T-helper 2 cell treated with Interferon-gamma antibody and Interleukin-4, amounts not matched to agents 5 μg/mL and 100 μg/mL, for 36 hours (primary cell): ENCODE measurements around the gene JAM3.

Source experiments
- DNase-seq: peaks from one replicate; pipeline ENCODE4 v3.0.0; 2021; ENCODE audit warnings: low spot score
- H3K27ac Mint-ChIP-seq: one replicate; pipeline ENCODE4 v1.8.0; 2021; ENCODE audit warnings: mild to moderate bottlenecking, mixed read lengths
- H3K27me3 Mint-ChIP-seq: one replicate; pipeline ENCODE4 v1.8.0; 2021; ENCODE audit warnings: low read depth, mixed read lengths
- H3K36me3 Mint-ChIP-seq: one replicate; pipeline ENCODE4 v1.8.0; 2021; ENCODE audit warnings: low read depth, mixed read lengths
- H3K4me1 Mint-ChIP-seq: one replicate; pipeline ENCODE4 v1.8.0; 2021; ENCODE audit warnings: low read depth, mixed read lengths
- H3K4me3 Mint-ChIP-seq: one replicate; pipeline ENCODE4 v1.8.0; 2022; ENCODE audit warnings: mild to moderate bottlenecking, moderate library complexity, mixed read lengths
- H3K9me3 Mint-ChIP-seq: one replicate; pipeline ENCODE4 v1.8.0; 2021; ENCODE audit warnings: mixed read lengths

Gene JAM3

DNA sequence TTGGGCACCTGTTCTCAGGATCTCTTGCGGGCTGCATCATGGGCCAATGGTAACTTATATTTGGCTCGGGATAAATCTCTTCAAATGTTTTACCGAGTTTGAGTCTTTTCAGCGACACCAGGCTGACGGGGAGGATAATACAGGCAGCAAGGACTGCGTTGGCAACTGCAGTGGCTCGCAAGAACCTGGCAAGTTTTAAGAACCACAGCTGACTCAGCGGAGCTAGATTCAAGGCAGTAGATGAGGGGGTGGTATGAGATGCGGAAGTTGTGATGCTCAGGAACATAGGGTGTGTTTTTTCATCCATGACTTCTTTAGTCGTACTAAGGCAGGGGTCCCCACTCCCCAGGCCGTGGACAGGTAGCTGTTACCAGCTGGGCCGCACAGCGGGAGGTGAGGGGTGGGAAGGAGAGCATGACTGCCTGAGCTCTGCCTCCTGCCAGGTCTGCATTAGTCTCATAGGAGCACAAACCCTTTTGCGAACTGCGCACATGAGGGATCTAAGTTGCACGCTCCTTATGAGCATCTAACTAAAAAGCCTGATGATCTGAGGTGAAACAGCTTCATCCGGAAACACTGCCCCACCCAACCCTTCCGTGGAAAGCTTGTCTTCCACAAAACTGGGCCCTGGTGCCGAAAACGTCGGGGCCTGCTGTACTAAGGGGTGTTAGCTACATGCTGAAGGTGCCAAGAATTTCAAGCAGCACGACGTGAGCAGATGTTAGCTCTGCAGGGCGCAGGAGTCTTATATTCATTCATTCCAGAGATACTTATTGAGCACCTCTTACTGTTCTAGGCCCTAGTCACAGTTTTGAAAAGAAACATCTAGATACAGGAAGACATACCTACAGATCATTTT, 6.4 kb upstream of the JAM3 start:
- Mint-ChIP-seq H3K9me3 (no peaks in the 10 kb centered on the region), H3K27me3 (peaks cover 58% of the 10 kb centered on the region), H3K27ac (no peak overlapping the region), H3K36me3 (peaks cover 3% of the 10 kb centered on the region), H3K4me3 (no peak overlapping the region), H3K4me1 (peaks cover 26% of the 10 kb centered on the region)
- no peak for DNase-seq

DNA sequence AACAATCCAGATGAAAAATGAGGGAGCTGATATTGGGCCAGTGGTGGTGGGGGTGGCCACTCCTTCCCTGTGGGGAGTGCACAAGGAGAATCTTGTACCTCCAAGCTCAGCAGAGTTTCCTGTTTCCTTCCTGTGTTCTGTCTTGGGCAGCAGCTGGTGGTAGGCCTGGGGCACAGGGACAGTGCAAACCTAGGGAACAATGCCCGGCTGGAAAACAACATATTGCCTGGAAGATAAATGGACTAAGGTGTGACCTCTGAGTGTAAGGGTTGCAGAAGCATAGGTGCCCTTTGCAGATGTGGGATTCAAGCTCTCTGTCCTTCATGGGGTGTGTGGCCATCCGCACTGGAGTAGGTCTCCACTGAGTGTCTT, 5.8 kb upstream of the JAM3 start:
- Mint-ChIP-seq H3K36me3 (peaks cover under 1% of the 10 kb centered on the region), H3K27me3 (peaks cover 58% of the 10 kb centered on the region), H3K9me3 (no peaks in the 10 kb centered on the region), H3K27ac (no peak overlapping the region), H3K4me1 (peaks cover 21% of the 10 kb centered on the region), H3K4me3 (no peak overlapping the region)
- DNase-seq = no peak

GRCh38 chr11:134063991-134064747, 4.7 kb upstream of the JAM3 start:
- Mint-ChIP-seq H3K4me1 (peaks cover 19% of the 10 kb centered on the region), H3K9me3 (no peaks in the 10 kb centered on the region), H3K27me3 (peaks cover 60% of the 10 kb centered on the region), H3K36me3 (no peaks in the 10 kb centered on the region), H3K4me3 (no peak overlapping the region), H3K27ac (no peak overlapping the region)
- DNase-seq = no peak

DNA sequence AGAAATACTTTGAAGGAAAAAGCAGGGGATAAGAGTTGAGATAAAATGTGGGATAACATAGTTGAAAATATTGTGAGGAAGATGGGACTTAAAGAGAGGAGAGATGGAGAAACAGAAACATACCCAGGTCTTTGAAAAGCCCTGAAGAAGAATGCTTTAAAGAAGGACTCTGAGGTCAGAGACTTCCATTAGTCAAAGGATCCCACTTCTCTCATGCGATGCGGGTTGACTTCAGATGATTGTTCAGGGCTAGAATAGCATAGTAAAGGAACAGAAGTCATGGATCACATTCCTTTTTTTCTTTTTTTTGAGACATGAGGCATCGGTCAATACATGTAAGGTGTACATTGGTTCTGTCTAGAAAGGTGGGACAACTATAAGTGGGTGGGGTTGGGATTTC, 3.5 kb upstream of the JAM3 start:
- DNase-seq = no peak
- H3K36me3 Mint-ChIP-seq = no peaks in the 10 kb centered on the region
- H3K27ac Mint-ChIP-seq = no peak overlapping the region
- peaks cover 14% of the 10 kb centered on the region for H3K4me1 Mint-ChIP-seq
- H3K27me3 Mint-ChIP-seq = peaks cover 59% of the 10 kb centered on the region
- H3K4me3 Mint-ChIP-seq = no peak overlapping the region
- H3K9me3 Mint-ChIP-seq = no peaks in the 10 kb centered on the region

DNA sequence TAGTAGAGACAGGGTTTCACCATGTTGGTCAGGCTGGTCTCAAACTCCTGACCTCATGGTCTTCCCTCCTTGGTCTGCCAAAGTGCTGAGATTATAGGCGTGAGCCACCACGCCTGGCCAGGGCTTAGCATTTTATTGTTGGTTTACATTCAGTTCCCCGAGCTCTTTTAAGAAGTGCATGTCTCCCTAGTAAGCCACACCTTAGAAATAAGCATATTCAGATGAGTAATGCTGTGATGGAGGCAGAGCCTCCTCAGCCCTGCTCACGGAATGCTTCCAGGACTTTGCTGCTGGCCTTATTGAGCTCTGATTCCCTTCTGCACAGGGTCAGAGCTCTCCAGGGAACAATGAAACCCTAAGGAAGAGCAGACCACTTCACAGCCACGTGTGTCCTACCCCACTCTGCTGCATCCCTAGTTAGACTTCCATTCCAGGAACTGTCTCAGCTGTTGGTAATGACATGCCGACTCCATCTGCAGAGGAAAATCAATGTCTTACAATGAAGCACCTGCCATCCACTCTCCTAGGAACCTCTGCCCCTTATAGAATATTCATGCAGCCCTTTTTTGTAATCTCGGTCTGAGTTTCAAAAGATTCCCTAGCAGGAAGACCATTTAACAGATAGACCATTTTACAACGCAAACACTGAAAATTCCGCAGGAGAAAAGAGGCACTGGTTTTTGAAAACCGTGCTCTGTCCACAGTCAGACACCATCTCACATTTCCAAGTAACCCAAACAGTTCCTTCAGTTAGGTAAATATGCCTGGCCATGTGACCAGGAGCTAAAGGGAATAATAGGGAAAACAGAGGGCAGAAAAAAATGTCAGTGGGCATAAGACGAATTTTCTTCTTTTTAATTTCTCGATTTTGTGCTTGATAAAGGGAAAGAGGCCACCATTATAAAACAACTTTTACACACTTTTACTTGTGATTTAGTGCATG, 1.7 kb upstream of the JAM3 start:
- Mint-ChIP-seq H3K36me3 (no peaks in the 10 kb centered on the region), H3K9me3 (no peaks in the 10 kb centered on the region), H3K27me3 (peaks cover 54% of the 10 kb centered on the region), H3K27ac (no peak overlapping the region), H3K4me3 (no peak overlapping the region), H3K4me1 (peaks cover 13% of the 10 kb centered on the region)
- DNase-seq = no peak

DNA sequence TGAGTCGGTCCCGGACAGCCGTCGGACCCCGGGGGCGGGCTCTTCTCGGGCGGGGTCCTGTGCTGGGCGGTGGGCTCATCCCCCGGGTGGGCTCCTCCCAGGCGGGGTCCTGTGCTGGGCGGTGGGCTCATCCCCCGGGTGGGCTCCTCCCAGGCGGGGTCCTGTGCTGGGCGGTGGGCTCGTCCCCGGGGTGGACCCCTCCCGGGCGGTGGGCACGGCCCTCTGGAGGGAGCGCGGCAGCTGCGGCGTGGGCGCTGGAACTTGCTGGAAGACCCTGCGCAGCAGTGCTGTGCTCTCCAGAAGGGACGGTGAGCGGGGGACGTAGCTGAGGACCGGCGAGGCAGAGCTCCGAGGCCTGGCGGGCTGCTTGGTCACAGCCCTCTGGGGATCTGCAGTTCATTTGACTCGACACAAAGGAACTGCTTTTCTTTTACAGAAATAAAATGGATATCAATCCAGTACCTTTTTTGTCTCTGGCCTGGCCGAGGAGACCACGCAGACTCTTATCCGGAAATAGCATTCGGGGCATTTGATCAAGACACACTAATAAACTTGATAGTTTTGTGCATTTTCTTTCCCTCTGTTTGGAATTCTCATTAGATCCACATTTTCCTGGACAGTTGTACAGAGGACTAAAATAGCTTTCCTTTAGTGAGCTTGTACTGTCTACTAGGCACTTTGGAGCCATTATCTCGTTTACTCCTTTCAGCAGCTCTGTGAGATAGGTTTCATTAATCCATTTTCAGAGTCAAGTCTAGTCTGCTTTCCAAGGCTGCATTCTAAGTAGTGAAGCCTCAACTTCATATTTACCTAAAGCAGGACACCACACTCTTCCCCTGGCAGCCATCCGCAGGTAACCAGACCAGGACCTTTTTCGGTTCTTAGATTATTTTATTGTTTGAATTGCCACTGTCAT, 812 bp downstream of the JAM3 start:
- no peak for DNase-seq
- H3K27ac Mint-ChIP-seq = no peak overlapping the region
- H3K36me3 Mint-ChIP-seq = no peaks in the 10 kb centered on the region
- no peaks in the 10 kb centered on the region for H3K9me3 Mint-ChIP-seq
- peaks cover 6% of the 10 kb centered on the region for H3K4me1 Mint-ChIP-seq
- peaks cover 67% of the 10 kb centered on the region for H3K27me3 Mint-ChIP-seq
- peak overlapping the region; percentile 53 for H3K4me3 Mint-ChIP-seq

- H3K4me3 Mint-ChIP-seq = peak overlapping the region; percentile 53
- peaks cover 63% of the 10 kb centered on the region for H3K27me3 Mint-ChIP-seq
- H3K4me1 Mint-ChIP-seq = peaks cover 6% of the 10 kb centered on the region
- H3K36me3 Mint-ChIP-seq = no peaks in the 10 kb centered on the region
- H3K9me3 Mint-ChIP-seq = no peaks in the 10 kb centered on the region
- DNase-seq = no peak
- H3K27ac Mint-ChIP-seq = no peak overlapping the region
Measured at GRCh38 chr11:134070342-134070845, 1.5 kb downstream of the JAM3 start.

DNA sequence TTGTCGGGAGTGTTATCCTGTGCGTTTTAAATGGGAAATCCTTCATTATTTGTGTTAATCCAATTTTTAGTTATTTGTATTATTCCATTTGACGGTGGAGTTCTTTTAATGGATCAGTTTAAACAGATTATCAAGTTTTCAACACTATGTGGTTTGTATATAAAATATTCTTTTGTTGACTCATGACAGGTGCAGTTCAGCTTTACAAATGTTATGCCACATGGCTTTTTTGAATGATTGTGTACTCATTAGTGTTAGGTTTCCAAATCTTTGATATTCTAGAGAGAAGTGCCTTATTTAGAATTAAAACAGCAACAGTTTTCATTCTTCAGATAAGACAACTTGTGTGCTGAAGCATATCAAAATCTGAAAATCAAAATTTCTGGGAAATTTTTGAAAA, 2.4 kb downstream of the JAM3 start:
- H3K27ac Mint-ChIP-seq = no peak overlapping the region

DNA sequence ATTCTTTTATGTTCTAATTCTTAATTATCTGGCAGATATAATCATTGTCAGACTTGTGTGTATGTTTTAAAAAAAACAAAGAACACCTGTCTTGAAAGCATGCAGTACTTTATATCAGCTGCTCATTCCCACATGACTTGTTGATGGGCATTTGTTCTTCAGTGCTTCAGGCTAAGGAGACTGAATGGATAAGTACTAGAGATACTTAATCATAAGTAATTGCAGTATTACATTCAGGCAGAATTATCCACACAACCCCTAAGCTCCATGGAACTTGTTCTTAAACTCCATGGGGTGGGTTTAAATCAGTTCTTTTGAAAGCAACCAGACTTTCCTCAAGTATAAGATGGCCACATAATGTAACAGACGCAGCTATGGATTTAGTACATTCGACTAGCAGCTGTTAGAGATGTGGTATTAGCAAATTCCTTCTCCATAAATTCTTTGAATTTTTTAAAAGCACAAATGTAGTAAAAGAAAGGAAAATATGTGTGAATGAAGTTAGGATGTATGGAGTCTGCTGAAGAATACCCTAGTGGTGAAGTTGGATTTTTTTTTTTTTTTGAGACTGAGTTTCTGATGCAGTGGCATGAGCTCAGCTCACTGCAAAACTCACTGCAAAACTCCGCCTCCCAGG, 3.0 kb downstream of the JAM3 start:
- Mint-ChIP-seq H3K9me3 (no peaks in the 10 kb centered on the region), H3K27ac (no peak overlapping the region), H3K27me3 (peaks cover 52% of the 10 kb centered on the region), H3K36me3 (no peaks in the 10 kb centered on the region), H3K4me1 (peaks cover 6% of the 10 kb centered on the region), H3K4me3 (no peak overlapping the region)
- no peak for DNase-seq

More for the DNA sequence above, 2.4 kb downstream of the JAM3 start:
- Mint-ChIP-seq H3K9me3 (no peaks in the 10 kb centered on the region), H3K36me3 (no peaks in the 10 kb centered on the region), H3K4me1 (peaks cover 6% of the 10 kb centered on the region), H3K4me3 (no peak overlapping the region), H3K27me3 (peaks cover 55% of the 10 kb centered on the region)
- no peak for DNase-seq

DNA sequence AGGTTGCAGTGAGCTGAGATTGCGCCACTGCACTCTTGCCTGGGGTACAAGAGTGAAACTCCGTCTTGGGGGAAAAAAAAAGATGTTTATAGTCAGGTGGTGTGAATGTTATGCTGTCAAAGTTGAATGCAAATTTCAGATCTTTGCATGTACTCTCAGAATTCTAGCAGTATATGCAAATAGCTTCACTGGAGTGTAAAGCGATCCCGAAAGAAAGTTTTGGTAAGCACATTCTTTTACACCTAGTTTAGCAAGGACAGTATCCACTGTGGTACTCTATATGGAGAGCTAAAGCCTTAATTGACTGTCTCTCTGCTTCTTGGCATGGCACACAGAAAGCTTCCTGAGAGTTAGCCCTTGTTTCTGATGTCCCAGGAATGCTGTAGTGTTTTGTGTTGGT, 4.0 kb downstream of the JAM3 start:
- no peaks in the 10 kb centered on the region for H3K36me3 Mint-ChIP-seq
- no peak overlapping the region for H3K27ac Mint-ChIP-seq
- peaks cover 6% of the 10 kb centered on the region for H3K4me1 Mint-ChIP-seq
- H3K9me3 Mint-ChIP-seq = no peaks in the 10 kb centered on the region
- no peak overlapping the region for H3K4me3 Mint-ChIP-seq
- H3K27me3 Mint-ChIP-seq = peaks cover 42% of the 10 kb centered on the region
- no peak for DNase-seq

- H3K36me3 Mint-ChIP-seq = no peaks in the 10 kb centered on the region
- H3K27ac Mint-ChIP-seq = no peak overlapping the region
- peaks cover 35% of the 10 kb centered on the region for H3K27me3 Mint-ChIP-seq
- H3K9me3 Mint-ChIP-seq = no peaks in the 10 kb centered on the region
- no peak for DNase-seq
- H3K4me3 Mint-ChIP-seq = no peak overlapping the region
- H3K4me1 Mint-ChIP-seq = no peaks in the 10 kb centered on the region
Measured at GRCh38 chr11:134074346-134074745, 5.5 kb downstream of the JAM3 start.

GRCh38 chr11:134074766-134075165, 5.9 kb downstream of the JAM3 start:
- Mint-ChIP-seq H3K27me3 (peaks cover 33% of the 10 kb centered on the region), H3K9me3 (no peaks in the 10 kb centered on the region), H3K4me3 (no peak overlapping the region), H3K27ac (no peak overlapping the region), H3K4me1 (no peaks in the 10 kb centered on the region), H3K36me3 (no peaks in the 10 kb centered on the region)
- no peak for DNase-seq
